ENCODE measurements around the gene SRD5A1.

- TF ChIP-seq ZFP3 (CRISPR knock-in tag; IDR thresholded peaks at IDR 0.05) (no peak), ARNTL (CRISPR knock-in tag; IDR thresholded peaks at IDR 0.05; ENCODE audit: borderline replicate concordance, low read depth) (no peak), ZC3H10 (CRISPR knock-in tag; IDR thresholded peaks at IDR 0.05) (no peak), TCF4 (CRISPR knock-in tag; IDR thresholded peaks at IDR 0.05; ENCODE audit: borderline replicate concordance) (no peak)
- TF ChIP-seq, protein P1, sequence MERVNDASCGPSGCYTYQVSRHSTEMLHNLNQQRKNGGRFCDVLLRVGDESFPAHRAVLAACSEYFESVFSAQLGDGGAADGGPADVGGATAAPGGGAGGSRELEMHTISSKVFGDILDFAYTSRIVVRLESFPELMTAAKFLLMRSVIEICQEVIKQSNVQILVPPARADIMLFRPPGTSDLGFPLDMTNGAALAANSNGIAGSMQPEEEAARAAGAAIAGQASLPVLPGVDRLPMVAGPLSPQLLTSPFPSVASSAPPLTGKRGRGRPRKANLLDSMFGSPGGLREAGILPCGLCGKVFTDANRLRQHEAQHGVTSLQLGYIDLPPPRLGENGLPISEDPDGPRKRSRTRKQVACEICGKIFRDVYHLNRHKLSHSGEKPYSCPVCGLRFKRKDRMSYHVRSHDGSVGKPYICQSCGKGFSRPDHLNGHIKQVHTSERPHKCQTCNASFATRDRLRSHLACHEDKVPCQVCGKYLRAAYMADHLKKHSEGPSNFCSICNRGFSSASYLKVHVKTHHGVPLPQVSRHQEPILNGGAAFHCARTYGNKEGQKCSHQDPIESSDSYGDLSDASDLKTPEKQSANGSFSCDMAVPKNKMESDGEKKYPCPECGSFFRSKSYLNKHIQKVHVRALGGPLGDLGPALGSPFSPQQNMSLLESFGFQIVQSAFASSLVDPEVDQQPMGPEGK (CRISPR knock-in tag; IDR thresholded peaks at IDR 0.05; ENCODE audit: borderline replicate concordance): no peak
These were observed 26.2 kb upstream of the SRD5A1 start for GRCh38 chr5:6606884-6607558.

Data from SK-N-SH treated with all-trans-retinoic acid at 6 μM for 48 hours (cell line).